Neural cell (in vitro differentiated cells): Measurements from ENCODE around the gene ABCC9. TPM values are rescaled to one million over a fixed set of nuclear protein-coding genes. Genes with fewer than 3 reads are reported as not detected.

Experiments used
- H2AFZ ChIP-seq: fragments of 200-600, 300-800 bp; sonication (generic), shearing (Covaris generic); 2 replicates; pipeline ENCODE4 v1.6.0; 2014; ENCODE audit warnings: low read depth, mild to moderate bottlenecking, antibody characterized with exemption, low read length, moderate library complexity
- H3F3A ChIP-seq: fragments of 200-600 bp; shearing (Covaris generic); 2 replicates; pipeline ENCODE4 v1.6.1; 2016; ENCODE audit warnings: mild to moderate bottlenecking, moderate library complexity, mixed read lengths, antibody characterized with exemption, low read length; ENCODE audit not compliant: insufficient read depth, poor library complexity, severe bottlenecking
- H3K27ac ChIP-seq: fragments of 200-600, 300-800 bp; sonication (generic), shearing (Covaris generic); 2 replicates; pipeline ENCODE4 v1.5.1; 2014; ENCODE audit warnings: mild to moderate bottlenecking, low read length, moderate library complexity
- H3K27me3 ChIP-seq: fragments of 300-800, 200-600 bp; sonication (generic), shearing (Covaris generic); 2 replicates; pipeline ENCODE4 v1.6.0; 2014; ENCODE audit warnings: mild to moderate bottlenecking, low read depth, low read length, moderate library complexity; ENCODE audit not compliant: insufficient read depth
- H3K36me3 ChIP-seq: fragments of 300-800, 200-600 bp; sonication (generic), shearing (Covaris generic); 2 replicates; pipeline ENCODE4 v1.5.1; 2014; ENCODE audit warnings: mild to moderate bottlenecking, antibody characterized with exemption, low read length, moderate library complexity; ENCODE audit not compliant: insufficient read depth
- H3K4me2 ChIP-seq: fragments of 300-800, 200-600 bp; sonication (generic), shearing (Covaris generic); 2 replicates; pipeline ENCODE4 v1.6.0; 2014; ENCODE audit warnings: mild to moderate bottlenecking, low read length
- H3K4me3 ChIP-seq: fragments of 300-800, 200-600 bp; sonication (generic), shearing (Covaris generic); 2 replicates; pipeline ENCODE4 v1.5.1; 2014; ENCODE audit warnings: mild to moderate bottlenecking, low read length, moderate library complexity
- H3K79me2 ChIP-seq: fragments of 200-600 bp; shearing (Covaris generic); replicated peaks from 2 replicates; pipeline ENCODE4 v1.6.0; 2014; ENCODE audit warnings: mild to moderate bottlenecking, low read length, moderate library complexity; ENCODE audit not compliant: insufficient read depth
- H3K9ac ChIP-seq: fragments of 300-800, 200-600 bp; sonication (generic), shearing (Covaris generic); 2 replicates; pipeline ENCODE4 v1.6.1; 2016; ENCODE audit warnings: mild to moderate bottlenecking, low read length, mixed read lengths
- H3K9me2 ChIP-seq: fragments of 200-600 bp; shearing (Covaris generic); 2 replicates; pipeline ENCODE4 v1.6.1; 2016; ENCODE audit warnings: mild to moderate bottlenecking, low read length, mixed read lengths; ENCODE audit not compliant: insufficient read depth
- H3K9me3 ChIP-seq: fragments of 200-600, 300-800 bp; sonication (generic), shearing (Covaris generic); 2 replicates; pipeline ENCODE4 v1.6.1; 2016; ENCODE audit warnings: mild to moderate bottlenecking, mixed run types, low read length, moderate library complexity, mixed read lengths
- H4K20me1 ChIP-seq: fragments of 200-600 bp; shearing (Covaris generic); 2 replicates; pipeline ENCODE4 v1.6.1; 2016; ENCODE audit warnings: mild to moderate bottlenecking, mixed run types; ENCODE audit not compliant: insufficient read depth
- EP300 ChIP-seq: fragments of 450-650 bp; conservative IDR thresholded peaks from 2 replicates; pipeline ENCODE4 v1.6.1; 2014; ENCODE audit warnings: antibody characterized with exemption, mild to moderate bottlenecking, moderate library complexity; ENCODE audit not compliant: poor library complexity, severe bottlenecking
- EZH2 ChIP-seq: fragments of 200-600, 300-800 bp; shearing (Covaris generic), sonication (generic); IDR thresholded peaks from 2 replicates; pipeline ENCODE4 v1.6.1; 2014; ENCODE audit warnings: antibody characterized with exemption, low read length, borderline replicate concordance, mild to moderate bottlenecking; ENCODE audit not compliant: insufficient read depth, poor library complexity, severe bottlenecking
- MXI1 ChIP-seq: fragments of 450-650 bp; conservative IDR thresholded peaks from 2 replicates; pipeline ENCODE4 v1.6.1; 2014; ENCODE audit warnings: antibody characterized with exemption, mild to moderate bottlenecking; ENCODE audit not compliant: poor library complexity, severe bottlenecking
- POLR2AphosphoS5 ChIP-seq: IDR thresholded peaks from 2 replicates; pipeline ENCODE4 v1.6.1; 2012
- RAD21 ChIP-seq: fragments of 450-650 bp; conservative IDR thresholded peaks from 2 replicates; pipeline ENCODE4 v1.6.1; 2014; ENCODE audit warnings: antibody characterized with exemption, mild to moderate bottlenecking, moderate library complexity
- SMC3 ChIP-seq: fragments of 450-650 bp; conservative IDR thresholded peaks from 2 replicates; pipeline ENCODE4 v1.6.1; 2014; ENCODE audit warnings: antibody characterized with exemption, mild to moderate bottlenecking, moderate library complexity; ENCODE audit not compliant: poor library complexity
- TAF1 ChIP-seq: IDR thresholded peaks from 2 replicates; pipeline ENCODE4 v1.6.1; 2012; ENCODE audit warnings: low read depth
- polyA plus RNA-seq: library from polyadenylated mRNA; depleted of rRNA; stranded (reverse); fragments of >200 nt; gene quantifications from 2 replicates; pipeline ENCODE4 v1.2.3, GENCODE V29; 2014
- TF ChIP-seq, protein P1 (sequence below): fragments of 450-650 bp; IDR thresholded peaks from 2 replicates; pipeline ENCODE4 v1.5.1; 2014; ENCODE audit warnings: antibody characterized with exemption, mild to moderate bottlenecking, moderate library complexity; ENCODE audit not compliant: poor library complexity, severe bottlenecking
- TF ChIP-seq, protein P2 (sequence below): IDR thresholded peaks from 2 replicates; pipeline ENCODE4 v1.6.1; 2012; ENCODE audit warnings: borderline replicate concordance

ABCC9 gene
- polyA plus RNA-seq, 1 donor from 2014 or later = 0.32 TPM

DNA sequence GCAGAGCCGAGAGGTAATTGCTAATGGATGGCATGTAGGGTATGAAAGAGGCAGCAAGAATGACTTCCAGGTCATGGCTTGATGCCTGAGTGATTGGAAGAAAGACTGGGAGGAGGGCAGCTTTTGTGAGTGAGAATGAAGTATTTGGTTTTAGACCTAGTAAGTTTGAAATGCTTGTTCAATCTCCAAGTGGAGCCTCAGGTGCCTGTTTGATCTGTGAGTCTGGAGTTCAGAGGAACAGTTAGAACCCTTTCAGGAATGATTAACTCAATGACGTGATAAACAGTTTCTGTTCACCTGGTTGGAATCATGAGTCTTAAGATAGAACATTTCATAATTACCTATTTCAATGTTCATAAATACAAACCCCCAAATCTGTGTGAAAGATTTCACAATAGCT is 177.2 kb downstream of the ABCC9 start:
- Histone ChIP-seq H3K27ac (no peak overlapping the region), H3K9ac (no peak overlapping the region), H3K9me2 (no peaks in the 10 kb centered on the region)

DNA sequence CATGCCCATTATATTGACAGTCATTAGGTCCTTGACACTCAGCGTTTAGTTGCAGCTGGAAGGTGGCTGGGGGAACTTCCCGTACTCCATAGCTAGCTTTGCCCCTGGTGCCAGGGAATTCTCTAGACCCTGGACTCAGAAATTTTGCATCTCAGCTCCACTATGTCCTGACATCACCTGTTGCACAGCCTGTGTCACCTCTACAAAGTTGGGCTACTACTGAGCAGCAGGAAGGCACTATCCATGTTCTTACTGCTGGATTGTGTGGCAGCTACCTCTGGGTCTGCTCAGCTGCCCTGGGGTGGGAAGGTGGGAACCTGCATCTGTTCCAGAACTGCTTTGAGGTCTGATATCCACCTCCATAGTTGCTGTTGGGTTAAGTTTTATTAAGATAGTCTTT is 177.7 kb downstream of the ABCC9 start:
- no peak overlapping the region for H3K27ac ChIP-seq
- TF ChIP-seq EZH2 = no peak
- TF ChIP-seq MXI1 = no peak
- no peak for TF ChIP-seq POLR2AphosphoS5
- no peak for TF ChIP-seq TAF1
- TF ChIP-seq, protein P1, sequence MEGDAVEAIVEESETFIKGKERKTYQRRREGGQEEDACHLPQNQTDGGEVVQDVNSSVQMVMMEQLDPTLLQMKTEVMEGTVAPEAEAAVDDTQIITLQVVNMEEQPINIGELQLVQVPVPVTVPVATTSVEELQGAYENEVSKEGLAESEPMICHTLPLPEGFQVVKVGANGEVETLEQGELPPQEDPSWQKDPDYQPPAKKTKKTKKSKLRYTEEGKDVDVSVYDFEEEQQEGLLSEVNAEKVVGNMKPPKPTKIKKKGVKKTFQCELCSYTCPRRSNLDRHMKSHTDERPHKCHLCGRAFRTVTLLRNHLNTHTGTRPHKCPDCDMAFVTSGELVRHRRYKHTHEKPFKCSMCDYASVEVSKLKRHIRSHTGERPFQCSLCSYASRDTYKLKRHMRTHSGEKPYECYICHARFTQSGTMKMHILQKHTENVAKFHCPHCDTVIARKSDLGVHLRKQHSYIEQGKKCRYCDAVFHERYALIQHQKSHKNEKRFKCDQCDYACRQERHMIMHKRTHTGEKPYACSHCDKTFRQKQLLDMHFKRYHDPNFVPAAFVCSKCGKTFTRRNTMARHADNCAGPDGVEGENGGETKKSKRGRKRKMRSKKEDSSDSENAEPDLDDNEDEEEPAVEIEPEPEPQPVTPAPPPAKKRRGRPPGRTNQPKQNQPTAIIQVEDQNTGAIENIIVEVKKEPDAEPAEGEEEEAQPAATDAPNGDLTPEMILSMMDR = no peak
- TF ChIP-seq RAD21 = no peak
- no peak for TF ChIP-seq SMC3
- TF ChIP-seq, protein P2, sequence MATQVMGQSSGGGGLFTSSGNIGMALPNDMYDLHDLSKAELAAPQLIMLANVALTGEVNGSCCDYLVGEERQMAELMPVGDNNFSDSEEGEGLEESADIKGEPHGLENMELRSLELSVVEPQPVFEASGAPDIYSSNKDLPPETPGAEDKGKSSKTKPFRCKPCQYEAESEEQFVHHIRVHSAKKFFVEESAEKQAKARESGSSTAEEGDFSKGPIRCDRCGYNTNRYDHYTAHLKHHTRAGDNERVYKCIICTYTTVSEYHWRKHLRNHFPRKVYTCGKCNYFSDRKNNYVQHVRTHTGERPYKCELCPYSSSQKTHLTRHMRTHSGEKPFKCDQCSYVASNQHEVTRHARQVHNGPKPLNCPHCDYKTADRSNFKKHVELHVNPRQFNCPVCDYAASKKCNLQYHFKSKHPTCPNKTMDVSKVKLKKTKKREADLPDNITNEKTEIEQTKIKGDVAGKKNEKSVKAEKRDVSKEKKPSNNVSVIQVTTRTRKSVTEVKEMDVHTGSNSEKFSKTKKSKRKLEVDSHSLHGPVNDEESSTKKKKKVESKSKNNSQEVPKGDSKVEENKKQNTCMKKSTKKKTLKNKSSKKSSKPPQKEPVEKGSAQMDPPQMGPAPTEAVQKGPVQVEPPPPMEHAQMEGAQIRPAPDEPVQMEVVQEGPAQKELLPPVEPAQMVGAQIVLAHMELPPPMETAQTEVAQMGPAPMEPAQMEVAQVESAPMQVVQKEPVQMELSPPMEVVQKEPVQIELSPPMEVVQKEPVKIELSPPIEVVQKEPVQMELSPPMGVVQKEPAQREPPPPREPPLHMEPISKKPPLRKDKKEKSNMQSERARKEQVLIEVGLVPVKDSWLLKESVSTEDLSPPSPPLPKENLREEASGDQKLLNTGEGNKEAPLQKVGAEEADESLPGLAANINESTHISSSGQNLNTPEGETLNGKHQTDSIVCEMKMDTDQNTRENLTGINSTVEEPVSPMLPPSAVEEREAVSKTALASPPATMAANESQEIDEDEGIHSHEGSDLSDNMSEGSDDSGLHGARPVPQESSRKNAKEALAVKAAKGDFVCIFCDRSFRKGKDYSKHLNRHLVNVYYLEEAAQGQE = no peak
- TF ChIP-seq EP300 = no peak

More for the DNA sequence above, 177.2 kb downstream of the ABCC9 start:
- H3K9me3 ChIP-seq = no peaks in the 10 kb centered on the region
- no peak overlapping the region for H3K4me2 ChIP-seq
- no peaks in the 10 kb centered on the region for H4K20me1 ChIP-seq
- H3K27me3 ChIP-seq = no peaks in the 10 kb centered on the region
- H3K79me2 ChIP-seq = no peaks in the 10 kb centered on the region
- no peak overlapping the region for H3K4me3 ChIP-seq
- TF ChIP-seq SMC3 (no peak), MXI1 (no peak), EP300 (no peak), TAF1 (no peak), POLR2AphosphoS5 (no peak), RAD21 (no peak), EZH2 (no peak)
- TF ChIP-seq, protein P1 = no peak
- TF ChIP-seq, protein P2 = no peak
- H3F3A ChIP-seq = no peaks in the 10 kb centered on the region
- H2AFZ ChIP-seq = no peak overlapping the region
- H3K36me3 ChIP-seq = no peaks in the 10 kb centered on the region

More for the DNA sequence above, 177.7 kb downstream of the ABCC9 start:
- Histone ChIP-seq H3K79me2 (no peaks in the 10 kb centered on the region), H3K9ac (no peak overlapping the region), H3F3A (no peaks in the 10 kb centered on the region), H3K4me3 (no peak overlapping the region), H3K27me3 (no peaks in the 10 kb centered on the region), H3K9me3 (no peaks in the 10 kb centered on the region), H3K4me2 (no peak overlapping the region), H4K20me1 (no peaks in the 10 kb centered on the region), H3K9me2 (no peaks in the 10 kb centered on the region), H3K36me3 (no peaks in the 10 kb centered on the region), H2AFZ (no peak overlapping the region)
